Left lobe of liver (tissue), 2 donors: ENCODE results near the gene C17orf113. TPM values are rescaled to one million over a fixed set of nuclear protein-coding genes. Genes with fewer than 3 reads are reported as not detected.
"Not testable (repeated sequence)": the region's sequence is repeated elsewhere in the genome, so short reads cannot be mapped to it uniquely, and the experiment has no call there.

Experiments used
- ATAC-seq: fragments of 200-7000 bp; cut with Tn5 transposase; one replicate; pipeline ENCODE4 v1.9.1; 2020; ENCODE audit warnings: mild to moderate bottlenecking, moderate library complexity
- DNase-seq: peaks from one replicate; pipeline ENCODE4 v3.0.0-alpha.2; 2020; ENCODE audit warnings: low spot score
- total RNA-seq: library from RNA; stranded (reverse); gene quantifications from one replicate; pipeline ENCODE4 v1.2.1, GENCODE V29; 2021
- donor health status: DM: no; HTN: no; CAD: no; lungs with moderate emphysema.
- donor health status: DM: no; HTN: yes; CAD: no.

The C17orf113 gene
- total RNA-seq, 1 donor from 2014 or later, result 0.20 TPM

DNA sequence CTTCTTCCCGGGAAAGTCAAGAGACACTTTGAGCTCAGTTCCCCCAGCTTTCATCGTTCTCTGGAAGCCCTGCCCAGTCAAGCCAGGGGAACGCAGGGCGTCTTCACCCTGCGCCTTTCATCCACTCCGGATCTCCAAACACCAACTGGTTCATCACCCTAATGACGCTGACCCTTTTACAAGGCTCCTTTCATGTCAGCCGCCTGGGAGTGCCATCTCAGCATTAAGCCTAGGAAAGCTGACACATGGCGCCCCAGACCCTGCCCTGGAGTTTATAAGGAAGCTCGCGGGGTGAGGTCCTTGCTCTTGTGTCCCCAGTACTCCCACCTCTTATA lies 32.6 kb downstream of the C17orf113 start:
- ATAC-seq (no peak), DNase-seq (no peak)

DNA sequence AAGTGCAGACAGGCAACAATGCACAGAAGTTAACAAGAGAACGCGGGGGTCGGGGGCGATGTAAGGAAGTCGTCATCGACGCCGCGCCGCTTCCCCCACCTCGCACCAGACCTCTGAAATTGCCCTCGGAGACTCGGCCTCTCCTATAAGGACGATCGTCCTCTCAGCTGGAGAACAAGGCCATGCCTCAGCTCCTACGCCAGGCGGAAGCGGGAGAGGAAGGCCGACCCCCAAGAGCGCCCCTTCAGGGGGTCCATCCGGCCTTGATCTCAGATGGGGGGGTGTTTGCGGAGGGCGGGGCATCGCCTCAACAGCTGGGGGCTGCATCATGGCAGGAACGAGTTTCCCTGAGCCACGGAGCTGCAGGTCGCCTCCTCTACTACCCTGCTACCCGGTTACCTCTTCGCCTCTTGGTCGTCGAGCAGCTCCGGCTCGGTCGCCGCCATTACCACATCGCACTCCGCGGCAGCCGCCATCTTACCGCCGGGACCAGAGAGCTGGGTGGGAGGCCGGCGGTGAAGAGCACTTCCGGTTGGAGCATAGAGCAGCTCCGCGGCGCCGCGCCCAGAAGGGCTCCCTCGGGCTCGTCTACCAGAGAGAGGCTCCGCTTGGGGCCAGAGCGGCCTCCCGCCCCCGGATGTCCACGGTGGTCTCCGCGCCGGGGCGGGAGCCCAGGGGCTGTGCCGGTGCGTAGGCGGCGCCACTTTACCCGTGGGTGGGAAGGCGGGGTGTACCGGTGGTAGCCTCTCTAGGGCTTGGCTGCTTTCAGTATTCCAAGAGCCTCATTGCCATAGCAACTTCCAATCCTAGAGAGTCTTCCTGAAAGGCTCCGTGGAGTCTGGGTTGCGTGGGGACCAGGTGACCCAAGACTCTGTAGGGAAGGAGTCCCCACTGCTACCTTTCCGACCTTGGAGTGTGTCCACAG lies 33.2 kb downstream of the C17orf113 start, which contains the start of gene DNAJC7:
DNAJC7 (minus strand) TSS at position 499 of the 925 bp plus-strand sequence; CDS start at position 476, 23 bp downstream.
- DNase-seq (peak; percentile 91), ATAC-seq (peak; percentile 92)

DNA sequence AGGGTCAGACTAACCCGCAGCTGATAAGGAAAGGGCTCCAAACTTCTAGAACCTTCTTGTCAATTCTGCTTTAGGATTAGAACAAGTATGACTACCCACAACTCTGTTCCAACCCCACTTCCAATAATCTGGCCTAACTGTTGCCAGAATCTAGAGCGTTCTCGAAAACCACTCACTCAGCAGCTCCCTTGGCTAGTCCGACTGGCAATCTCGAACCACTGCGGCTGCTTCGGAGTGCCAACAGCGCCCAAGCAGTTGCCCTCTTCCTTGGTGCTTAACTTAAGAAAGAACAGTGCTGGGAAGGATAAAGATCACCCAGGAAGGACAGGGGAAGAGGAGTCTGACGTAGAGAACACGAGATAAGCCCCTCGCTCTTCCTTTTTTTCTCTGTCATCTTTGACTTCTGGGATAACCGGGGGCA lies 34.0 kb downstream of the C17orf113 start:
- ATAC-seq (peak; percentile 8), DNase-seq (no peak)

DNA sequence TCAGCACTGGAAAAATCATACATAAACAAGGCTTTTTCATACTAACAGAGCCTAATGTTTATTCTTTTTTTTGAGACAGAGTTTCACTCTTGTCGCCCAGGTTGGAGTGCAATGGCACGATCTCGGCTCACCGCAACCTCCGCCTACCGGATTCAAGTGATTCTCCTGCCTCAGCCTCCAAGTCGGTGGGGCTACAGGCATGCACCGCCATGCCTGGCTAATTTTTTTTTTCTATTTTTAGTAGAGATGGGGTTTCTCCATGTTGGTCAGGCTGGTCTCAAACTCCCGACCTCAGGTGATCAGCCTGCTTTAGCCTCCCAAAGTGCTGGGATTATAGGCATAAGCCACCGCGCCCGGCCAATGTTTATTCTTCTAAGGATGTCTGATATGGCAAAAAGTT lies 36.7 kb downstream of the C17orf113 start:
- ATAC-seq, DNase-seq: not testable (repeated sequence)

DNA sequence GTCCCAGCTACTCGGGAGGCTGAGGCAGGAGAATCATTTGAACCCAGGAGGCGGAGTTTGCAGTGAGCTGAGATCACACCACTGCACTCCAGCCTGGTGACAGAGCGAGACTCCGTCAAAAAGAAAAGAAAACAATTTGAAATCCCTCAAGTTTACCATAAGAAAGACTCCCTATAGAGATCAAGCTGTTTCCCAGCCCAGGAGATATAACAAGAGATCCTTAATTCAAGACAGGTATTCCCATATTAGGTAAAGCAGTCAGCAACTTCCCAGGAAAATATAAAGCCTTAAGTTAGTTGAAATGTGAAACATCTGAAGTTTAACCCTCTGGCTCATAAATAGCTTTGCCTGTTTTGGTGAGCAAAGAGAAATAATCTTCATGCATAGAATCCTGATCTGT lies 38.0 kb downstream of the C17orf113 start:
- DNase-seq, ATAC-seq: not testable (repeated sequence)

DNA sequence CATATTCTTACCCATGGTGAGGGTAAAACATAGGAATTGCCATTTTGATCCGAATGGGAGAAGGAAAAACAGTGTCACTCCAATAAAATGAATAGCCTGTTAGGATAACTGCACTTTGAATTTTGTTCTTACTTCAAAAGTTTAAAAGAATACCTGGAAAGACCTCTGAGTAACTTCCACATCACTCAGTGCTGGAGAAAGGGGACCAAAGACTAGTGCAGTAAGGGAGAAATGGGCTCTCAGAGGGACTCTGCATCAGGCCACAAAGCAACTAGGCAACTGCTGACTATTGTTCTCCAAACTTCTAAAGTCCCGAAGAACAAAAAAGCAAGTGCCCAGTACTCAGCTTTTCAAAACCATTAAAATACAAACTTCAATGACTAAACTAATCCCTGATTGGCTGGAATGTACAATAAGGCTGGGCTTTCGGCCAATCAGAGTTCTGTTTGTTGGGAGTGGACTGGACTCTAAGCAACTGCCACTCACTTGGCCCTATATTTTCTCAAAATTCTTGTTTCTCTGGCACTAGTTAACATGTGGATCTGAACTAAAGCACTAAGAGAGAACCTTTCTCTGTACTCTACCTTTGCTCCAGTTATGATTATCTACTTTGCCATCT lies 39.4 kb downstream of the C17orf113 start:
- ATAC-seq, result peak; percentile 39
- DNase-seq, result no peak

DNA sequence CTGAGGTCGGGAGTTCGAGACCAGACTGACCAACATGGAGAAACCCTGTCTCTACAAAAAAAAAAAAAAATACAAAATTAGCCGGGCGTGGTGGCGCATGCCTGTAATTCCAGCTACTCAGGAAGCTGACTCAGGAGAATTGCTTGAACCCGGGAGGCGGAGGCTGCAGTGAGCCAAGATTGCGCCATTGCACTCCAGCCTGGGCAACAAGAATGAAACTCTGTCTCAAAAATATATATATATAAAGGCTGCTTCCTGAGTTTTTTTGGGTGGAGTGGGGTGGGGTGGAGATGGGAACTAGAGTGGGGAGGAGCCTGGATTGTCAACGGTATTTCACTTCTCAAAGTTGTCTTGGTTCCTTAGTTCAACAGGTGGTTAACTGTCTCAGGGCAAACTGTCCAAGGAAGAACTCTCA lies 40.1 kb downstream of the C17orf113 start:
- DNase-seq, result not testable (repeated sequence)
- peak; percentile 32 for ATAC-seq

DNA sequence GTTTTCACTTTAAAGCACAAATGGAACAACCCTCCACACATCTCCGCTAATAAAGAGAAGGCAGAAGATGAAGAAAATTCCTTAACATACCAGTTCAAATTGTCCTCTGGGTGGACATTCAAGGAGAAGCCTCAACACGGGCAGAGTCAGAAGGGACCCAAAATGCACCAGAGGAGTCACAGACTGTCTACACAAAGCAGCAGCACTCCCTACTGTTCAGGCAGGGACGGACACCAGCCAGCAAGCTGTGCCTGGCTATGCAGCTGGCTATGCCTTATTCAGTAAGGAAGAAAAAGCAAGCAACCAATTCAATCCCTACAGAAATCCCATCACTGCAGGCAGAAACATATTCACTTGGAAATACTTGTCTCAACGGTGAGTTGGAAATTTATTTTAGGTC lies 41.2 kb downstream of the C17orf113 start:
- ATAC-seq, result peak; percentile 82

DNA sequence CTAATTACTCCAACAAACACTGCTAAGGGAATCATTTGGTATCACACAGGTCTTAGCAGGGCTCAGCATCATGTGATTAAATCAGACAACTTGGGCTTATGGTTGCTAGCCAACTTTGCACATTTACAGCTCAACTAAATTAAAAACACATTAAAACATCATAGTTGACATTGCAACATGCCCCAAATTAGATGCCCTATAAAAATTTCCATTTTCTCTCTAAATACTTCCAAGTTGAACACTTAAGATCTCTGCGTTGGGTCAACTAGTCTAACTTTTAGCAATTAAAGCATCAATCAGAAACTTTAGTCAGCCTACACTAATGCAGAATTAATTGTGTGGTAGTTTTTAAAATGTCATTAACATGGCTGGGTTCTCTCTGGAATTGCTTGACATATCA lies 45.2 kb downstream of the C17orf113 start:
- no peak for DNase-seq
- no peak for ATAC-seq

More for the DNA sequence above, 41.2 kb downstream of the C17orf113 start:
- no peak for DNase-seq

DNA sequence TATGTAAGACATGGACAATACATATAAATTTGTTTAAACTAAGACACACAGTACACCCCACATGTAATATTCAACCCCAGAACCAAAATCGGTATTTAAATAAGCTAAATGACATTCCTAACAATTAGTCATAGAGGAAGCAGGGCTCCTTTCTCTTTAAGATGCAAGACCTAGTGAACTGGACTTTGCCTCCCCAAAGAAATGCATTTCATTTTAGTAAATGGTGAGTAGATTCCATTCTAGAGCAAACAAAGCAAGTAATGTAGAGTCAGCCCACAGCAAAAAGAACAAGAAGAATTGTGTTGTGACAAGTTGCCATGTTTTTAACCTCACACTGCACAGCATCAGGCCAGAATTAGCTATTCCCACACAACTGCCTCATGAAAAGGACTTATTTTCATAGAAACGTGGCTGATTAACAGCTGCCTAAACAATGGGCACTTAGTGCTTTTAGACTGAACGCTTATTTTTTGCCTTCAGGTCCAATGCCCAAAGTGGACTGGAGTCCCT lies 47.6 kb downstream of the C17orf113 start:
- DNase-seq (no peak), ATAC-seq (peak; percentile 31)

DNA sequence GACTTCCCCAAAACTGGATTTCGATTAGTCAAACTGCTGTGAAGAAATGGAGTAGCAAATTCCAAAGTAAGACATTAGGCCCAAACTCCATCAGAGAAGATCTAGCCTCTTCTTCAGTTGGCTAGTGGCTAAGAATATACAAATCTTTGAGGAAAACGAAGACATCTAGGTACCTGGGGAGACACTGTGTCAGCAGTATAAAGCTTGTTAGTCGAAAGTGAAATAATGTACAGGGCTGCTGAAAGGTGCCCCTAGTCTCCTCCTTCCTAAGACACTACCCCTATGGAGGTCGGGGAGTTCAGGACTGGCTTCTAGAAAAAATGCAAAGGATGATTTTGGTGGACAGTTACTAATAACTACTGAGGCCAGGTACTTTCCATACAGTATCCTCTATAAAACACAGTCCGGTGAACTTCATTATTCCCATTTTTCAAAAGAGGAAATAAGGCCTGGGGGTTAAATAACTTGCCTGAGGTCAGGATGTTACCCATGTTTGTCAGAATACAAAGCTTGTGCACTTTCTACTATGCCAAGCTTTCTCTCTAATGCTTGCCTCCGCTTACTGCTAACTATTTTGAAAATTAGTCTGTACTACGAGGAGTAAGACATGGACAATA lies 48.1 kb downstream of the C17orf113 start:
- ATAC-seq (no peak), DNase-seq (no peak)

DNA sequence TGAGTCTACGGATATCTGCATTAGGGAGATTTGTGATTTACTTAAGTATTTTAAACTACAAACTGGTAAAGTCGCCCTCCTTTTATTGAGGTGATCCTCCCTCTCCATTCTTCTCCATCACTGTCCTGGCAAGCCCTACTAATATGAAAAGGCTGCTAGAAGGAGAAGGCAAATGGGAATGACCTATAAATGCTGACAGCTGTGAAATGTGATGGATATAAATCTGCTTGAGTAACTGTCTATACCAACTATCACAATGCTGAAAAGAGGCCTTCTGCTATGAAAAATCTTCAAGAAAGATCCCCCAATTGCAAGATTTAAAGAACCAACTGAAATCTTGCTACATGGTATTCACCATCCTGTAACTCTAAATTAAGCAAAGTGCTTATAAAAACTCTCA lies 48.7 kb downstream of the C17orf113 start:
- ATAC-seq (no peak), DNase-seq (no peak)

DNA sequence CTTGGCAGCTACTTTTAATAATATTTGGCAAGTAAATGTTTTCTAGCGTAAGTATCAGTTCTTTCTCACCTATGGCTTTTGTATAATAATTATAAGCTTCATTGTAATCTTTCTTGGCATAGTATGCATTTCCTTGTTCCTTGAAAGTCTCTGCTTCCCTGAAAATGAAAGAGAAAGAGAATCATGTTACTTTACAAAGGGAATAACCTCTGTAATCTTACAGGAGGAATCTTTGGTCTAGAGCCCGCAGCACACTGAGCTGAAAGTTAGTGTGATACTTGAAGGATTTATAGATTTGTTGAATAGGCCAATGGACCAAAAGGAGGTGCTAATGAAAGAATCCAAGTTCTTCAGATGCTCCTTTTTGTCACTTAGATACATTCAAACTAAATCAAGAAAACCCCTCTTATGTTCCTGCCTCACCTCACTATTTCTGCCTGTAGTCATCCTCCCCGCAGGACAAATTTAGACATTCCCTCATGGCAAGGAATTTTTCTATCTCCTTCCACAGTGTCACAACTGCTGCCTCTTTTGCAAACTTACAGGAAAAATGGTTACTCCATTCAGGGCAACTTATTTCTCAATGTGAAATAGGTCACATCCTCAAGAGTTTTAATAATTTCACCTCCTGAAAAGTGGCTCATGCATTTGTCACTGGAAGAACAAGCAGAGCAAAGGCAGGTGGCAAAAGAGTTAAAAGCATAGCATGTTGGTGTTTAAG lies 49.8 kb downstream of the C17orf113 start:
- ATAC-seq (no peak), DNase-seq (no peak)

DNA sequence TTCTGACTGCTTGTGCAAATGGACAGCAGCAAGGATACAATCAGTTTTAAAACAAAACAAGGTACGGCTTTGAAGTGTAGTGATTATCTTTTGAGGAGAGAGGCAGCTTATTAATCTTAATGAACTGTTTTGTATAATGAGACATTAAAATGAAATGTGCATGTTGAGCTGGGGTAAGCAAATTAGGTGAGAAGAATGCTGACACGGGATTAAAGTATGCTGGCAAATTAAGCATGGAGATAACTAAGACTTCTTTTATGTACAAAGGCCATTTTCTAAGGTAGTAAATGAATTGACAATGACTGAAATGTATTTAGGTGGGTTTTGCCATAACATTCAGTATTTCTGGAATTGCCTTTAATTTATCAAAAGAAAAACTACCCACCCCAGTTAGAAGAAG lies 51.9 kb downstream of the C17orf113 start:
- no peak for ATAC-seq
- no peak for DNase-seq

DNA sequence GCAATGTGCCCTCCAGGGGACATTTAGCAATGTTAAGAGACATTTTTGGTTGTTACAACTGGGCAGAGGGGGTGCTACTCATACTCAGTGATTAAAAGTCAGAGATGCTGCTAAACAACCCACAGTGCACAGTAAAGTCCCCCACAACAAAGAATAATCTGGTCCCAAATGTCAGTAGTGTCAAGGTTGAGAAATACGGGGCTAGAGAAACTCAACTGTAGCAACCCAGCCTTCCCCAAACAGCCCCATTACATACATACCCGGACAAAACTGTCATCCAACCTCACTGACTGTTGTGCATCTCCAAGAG lies 53.6 kb downstream of the C17orf113 start:
- ATAC-seq (no peak), DNase-seq (no peak)

DNA sequence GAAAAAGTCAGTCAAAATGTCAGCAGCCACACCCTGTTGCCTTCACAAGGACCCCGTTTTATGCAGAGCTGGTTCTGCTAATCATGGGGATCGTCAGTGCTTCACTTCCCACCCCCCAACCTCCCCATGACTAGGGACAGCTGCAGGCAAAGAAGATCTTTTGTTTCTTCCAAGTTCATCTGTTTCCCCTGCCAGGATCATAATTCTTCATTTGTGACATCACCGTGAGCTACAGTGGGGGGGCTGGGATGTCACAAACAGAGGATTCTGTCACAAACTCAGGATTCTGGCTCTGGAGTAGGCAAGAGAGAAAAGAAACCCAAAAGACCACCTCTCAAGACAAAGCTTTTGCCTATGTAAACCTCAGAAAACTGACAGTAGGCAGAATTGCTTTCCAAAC lies 57.8 kb downstream of the C17orf113 start:
- DNase-seq, result no peak
- no peak for ATAC-seq

DNA sequence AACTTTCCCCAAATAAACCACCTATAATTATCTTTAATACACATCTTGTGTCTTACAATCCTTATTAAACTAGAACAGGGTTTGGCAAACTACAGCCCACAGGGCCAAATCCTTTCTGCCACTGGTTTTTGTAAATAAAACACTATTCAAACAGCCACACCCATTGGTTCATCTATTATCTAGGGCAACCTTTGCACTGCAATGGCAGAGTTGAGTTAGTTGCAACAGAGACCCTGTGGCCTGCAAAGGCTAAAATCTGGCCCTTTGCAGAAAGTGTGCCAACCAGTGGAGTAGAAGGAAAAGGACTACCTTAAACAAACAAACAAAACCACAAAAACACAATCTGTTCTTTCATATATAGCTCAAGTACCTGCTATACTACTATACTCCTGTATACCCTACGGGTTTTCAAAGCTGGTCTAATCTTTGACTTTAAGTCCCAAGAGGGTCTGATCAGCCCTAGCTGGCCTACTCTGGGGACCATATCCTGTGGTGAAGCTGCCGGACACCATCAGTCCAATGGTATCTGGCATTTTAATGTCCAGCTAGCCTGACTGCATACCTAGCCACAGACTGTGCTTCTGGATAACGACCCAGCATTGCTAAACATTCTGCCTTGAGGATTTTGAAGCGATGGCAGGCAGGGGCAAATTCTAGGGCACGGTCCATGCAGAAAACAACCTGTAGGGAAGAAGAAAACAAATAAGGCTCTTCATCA lies 60.5 kb downstream of the C17orf113 start:
- DNase-seq, result peak; percentile 88

DNA sequence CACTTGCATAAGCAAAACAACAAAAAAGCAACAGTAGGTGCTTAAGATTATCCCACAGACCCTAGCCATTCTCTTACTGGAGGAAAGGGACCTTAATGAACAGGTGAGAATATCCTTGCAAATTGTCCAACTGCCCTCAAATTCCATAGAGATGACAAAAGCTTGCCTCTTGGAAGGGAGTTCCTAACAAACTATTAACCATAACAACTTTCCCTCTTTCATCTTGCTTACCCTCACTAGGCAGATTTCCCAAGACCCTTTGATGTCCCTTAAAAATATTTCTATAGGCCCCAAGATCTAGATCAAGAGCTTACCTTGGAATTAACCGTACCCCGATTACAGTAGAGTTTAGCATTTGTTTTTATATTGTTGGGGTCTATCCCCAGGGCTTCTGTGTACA lies 62.0 kb downstream of the C17orf113 start:
- DNase-seq, result no peak
- no peak for ATAC-seq

More for the DNA sequence above, 60.5 kb downstream of the C17orf113 start:
- ATAC-seq, result peak; percentile 94
